ENCODE results near the gene GNB1.

DNA sequence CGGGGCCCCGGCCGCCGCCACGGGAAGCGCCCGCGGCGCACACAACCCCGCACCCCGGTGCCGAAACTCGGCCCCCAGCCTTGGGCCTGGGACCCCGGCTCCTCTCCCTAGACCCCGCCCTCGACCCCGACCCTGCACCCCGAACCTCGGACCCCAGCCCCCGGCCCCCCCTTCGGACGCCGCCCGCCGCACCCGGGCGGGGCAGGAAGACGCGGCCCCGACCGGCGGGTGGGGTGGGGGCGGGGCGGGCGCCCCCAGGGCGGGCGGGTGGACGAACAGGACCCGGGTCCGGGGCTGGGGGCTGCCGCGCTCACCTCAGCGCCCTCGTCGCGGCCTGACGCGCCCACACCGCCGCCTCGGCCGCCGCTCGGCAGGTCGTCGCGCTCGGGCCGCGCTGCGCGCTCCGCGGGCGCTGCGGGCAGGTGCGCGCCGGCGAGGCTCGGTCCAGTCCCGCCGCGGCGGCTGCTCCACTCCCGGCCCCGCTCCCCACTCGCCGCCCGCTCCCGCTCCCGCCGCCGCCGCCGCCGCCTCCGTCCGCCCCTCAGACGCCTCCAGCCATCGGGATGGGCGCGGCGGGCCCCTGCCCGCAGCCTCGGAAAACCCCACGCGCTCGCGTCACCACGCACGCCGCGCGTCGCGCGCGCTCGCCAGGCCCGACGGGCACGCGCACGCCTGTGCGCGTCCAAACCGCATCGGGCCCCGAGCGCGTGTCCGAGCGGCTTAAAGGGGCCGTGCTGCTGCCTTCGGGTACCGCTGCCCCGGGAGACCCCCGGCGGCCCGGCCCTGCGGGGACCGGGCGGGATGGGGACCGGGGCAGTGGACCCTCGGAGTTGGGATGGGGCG is at the start of gene GNB1:
- TF ChIP-seq POLR2A (IDR thresholded peaks at IDR 0.05; ENCODE audit: low read depth, low read length) (peak; percentile 49), MAFK (IDR thresholded peaks at IDR 0.05; ENCODE audit: low read depth, low read length) (no peak), RAD21 (IDR thresholded peaks at IDR 0.05; ENCODE audit: low read length) (no peak), RCOR1 (IDR thresholded peaks at IDR 0.05; ENCODE audit: insufficient replicate concordance, low read length) (no peak), MXI1 (IDR thresholded peaks at IDR 0.05; ENCODE audit: borderline replicate concordance, low read depth, low read length) (peak; percentile 83; the same call in 1 of the 2 replicates), SMC3 (IDR thresholded peaks at IDR 0.05; ENCODE audit: low read depth, low read length) (no peak), BHLHE40 (IDR thresholded peaks at IDR 0.05; ENCODE audit: low read depth, low read length) (no peak; the same call in 1 of the 2 replicates)
- TF ChIP-seq, protein P1, sequence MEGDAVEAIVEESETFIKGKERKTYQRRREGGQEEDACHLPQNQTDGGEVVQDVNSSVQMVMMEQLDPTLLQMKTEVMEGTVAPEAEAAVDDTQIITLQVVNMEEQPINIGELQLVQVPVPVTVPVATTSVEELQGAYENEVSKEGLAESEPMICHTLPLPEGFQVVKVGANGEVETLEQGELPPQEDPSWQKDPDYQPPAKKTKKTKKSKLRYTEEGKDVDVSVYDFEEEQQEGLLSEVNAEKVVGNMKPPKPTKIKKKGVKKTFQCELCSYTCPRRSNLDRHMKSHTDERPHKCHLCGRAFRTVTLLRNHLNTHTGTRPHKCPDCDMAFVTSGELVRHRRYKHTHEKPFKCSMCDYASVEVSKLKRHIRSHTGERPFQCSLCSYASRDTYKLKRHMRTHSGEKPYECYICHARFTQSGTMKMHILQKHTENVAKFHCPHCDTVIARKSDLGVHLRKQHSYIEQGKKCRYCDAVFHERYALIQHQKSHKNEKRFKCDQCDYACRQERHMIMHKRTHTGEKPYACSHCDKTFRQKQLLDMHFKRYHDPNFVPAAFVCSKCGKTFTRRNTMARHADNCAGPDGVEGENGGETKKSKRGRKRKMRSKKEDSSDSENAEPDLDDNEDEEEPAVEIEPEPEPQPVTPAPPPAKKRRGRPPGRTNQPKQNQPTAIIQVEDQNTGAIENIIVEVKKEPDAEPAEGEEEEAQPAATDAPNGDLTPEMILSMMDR (conservative IDR thresholded peaks at IDR 0.05; ENCODE audit: low read depth, low read length), result no peak
- TF ChIP-seq, protein P2, sequence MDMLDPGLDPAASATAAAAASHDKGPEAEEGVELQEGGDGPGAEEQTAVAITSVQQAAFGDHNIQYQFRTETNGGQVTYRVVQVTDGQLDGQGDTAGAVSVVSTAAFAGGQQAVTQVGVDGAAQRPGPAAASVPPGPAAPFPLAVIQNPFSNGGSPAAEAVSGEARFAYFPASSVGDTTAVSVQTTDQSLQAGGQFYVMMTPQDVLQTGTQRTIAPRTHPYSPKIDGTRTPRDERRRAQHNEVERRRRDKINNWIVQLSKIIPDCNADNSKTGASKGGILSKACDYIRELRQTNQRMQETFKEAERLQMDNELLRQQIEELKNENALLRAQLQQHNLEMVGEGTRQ (IDR thresholded peaks at IDR 0.05; ENCODE audit: low read depth, low read length), result peak; percentile 24; the same call in 1 of the 2 replicates
- TF ChIP-seq, protein P3, sequence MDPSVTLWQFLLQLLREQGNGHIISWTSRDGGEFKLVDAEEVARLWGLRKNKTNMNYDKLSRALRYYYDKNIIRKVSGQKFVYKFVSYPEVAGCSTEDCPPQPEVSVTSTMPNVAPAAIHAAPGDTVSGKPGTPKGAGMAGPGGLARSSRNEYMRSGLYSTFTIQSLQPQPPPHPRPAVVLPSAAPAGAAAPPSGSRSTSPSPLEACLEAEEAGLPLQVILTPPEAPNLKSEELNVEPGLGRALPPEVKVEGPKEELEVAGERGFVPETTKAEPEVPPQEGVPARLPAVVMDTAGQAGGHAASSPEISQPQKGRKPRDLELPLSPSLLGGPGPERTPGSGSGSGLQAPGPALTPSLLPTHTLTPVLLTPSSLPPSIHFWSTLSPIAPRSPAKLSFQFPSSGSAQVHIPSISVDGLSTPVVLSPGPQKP (IDR thresholded peaks at IDR 0.05; ENCODE audit: borderline replicate concordance, low read depth, low read length), result no peak

Measured in IMR-90 (cell line).